H1 (cell line): ENCODE data around the gene RPA3. TPM values are rescaled to one million over a fixed set of nuclear protein-coding genes. Genes with fewer than 3 reads are reported as not detected.

Experiments
- CTCF ChIA-PET: fragments of 300-600 bp; sonication (Branson Sonifier 250); formaldehyde crosslinking; loops from one replicate; lab custom pipeline; 2021; ENCODE audit not compliant: partially characterized antibody; lab: Charles Lee
- POLR2A ChIA-PET: fragments of 300-600 bp; sonication (Branson Sonifier 250); formaldehyde crosslinking; loops from one replicate; lab custom pipeline; 2021; ENCODE audit warnings: inconsistent platforms; ENCODE audit not compliant: partially characterized antibody; lab: Charles Lee
- DNase-seq, 2 experiments: peaks; one replicate each; pipeline versions ENCODE4 v3.0.0 to v3.0.0-alpha.2; 2010 to 2022; ENCODE audit warnings: low spot score in 2 of 2, low read depth in 1 of 2, mixed read lengths in 1 of 2
- FAIRE-seq: peaks from 2 replicates; lab custom pipeline; 2011; peaks lifted over from hg19 to GRCh38; lab: Jason Lieb, UNC
- H2AFZ ChIP-seq: 2 replicates; pipeline ENCODE4 v1.8.1; 2012; ENCODE audit warnings: low read length, inconsistent platforms
- H2AK5ac ChIP-seq: 2 replicates; pipeline ENCODE4 v1.6.1; 2013; ENCODE audit warnings: low read depth, low read length
- H2BK120ac ChIP-seq: replicated peaks from 2 replicates; pipeline ENCODE3; 2013; ENCODE audit warnings: low read depth, low read length, inconsistent platforms
- H2BK12ac ChIP-seq: 2 replicates; pipeline ENCODE4 v1.6.1; 2013; ENCODE audit warnings: low read depth, low read length
- H2BK15ac ChIP-seq: 2 replicates; pipeline ENCODE4 v1.6.1; 2013; ENCODE audit warnings: low read length
- H2BK20ac ChIP-seq: 2 replicates; pipeline ENCODE4 v1.6.1; 2013; ENCODE audit warnings: low read length
- H2BK5ac ChIP-seq: 2 replicates; pipeline ENCODE4 v1.6.1; 2013; ENCODE audit warnings: low read depth, low read length
- H3K14ac ChIP-seq: 2 replicates; pipeline ENCODE4 v1.6.1; 2013; ENCODE audit warnings: inconsistent platforms; ENCODE audit not compliant: insufficient read length
- H3K18ac ChIP-seq: 2 replicates; pipeline ENCODE4 v1.6.1; 2013; ENCODE audit warnings: low read length; ENCODE audit errors: extremely low read depth
- H3K23ac ChIP-seq: 2 replicates; pipeline ENCODE4 v1.6.1; 2013; ENCODE audit warnings: inconsistent platforms; ENCODE audit not compliant: insufficient read length
- H3K23me2 ChIP-seq: 2 replicates; pipeline ENCODE4 v1.6.1; 2013; ENCODE audit warnings: low read depth, low read length
- H3K27ac ChIP-seq: 2 replicates; pipeline ENCODE4 v1.6.1; 2011; ENCODE audit warnings: low read depth, low read length, inconsistent platforms
- H3K27me3 ChIP-seq, 4 experiments: replicated peaks in 1 of 4; 1 replicate in 1 of 4; 2 replicates in 3 of 4; pipeline versions ENCODE4 v1.6.1 to v1.8.1; 2011 to 2013; ENCODE audit warnings: low read length in 3 of 4, mild to moderate bottlenecking in 3 of 4, inconsistent platforms in 2 of 4, mixed read lengths in 2 of 4, moderate library complexity in 1 of 4; ENCODE audit not compliant: control insufficient read depth in 3 of 4, insufficient read depth in 3 of 4; ENCODE audit errors: extremely low read depth in 1 of 4
- H3K36me3 ChIP-seq, 4 experiments: 2 replicates each; pipeline versions ENCODE4 v1.6.1 to v1.8.1; 2011 to 2013; ENCODE audit warnings: mild to moderate bottlenecking in 4 of 4, low read length in 3 of 4, moderate library complexity in 2 of 4, control low read depth in 1 of 4, inconsistent platforms in 1 of 4; ENCODE audit not compliant: insufficient read depth in 4 of 4, control insufficient read depth in 2 of 4
- H3K4ac ChIP-seq: replicated peaks from 2 replicates; pipeline ENCODE3; 2013; ENCODE audit warnings: low read length, low read depth, mixed read lengths, inconsistent platforms; ENCODE audit not compliant: insufficient read length
- H3K4me1 ChIP-seq, 4 experiments: replicated peaks in 1 of 4; 1 replicate in 1 of 4; 2 replicates in 3 of 4; pipeline versions ENCODE4 v1.6.1 to v1.8.1; 2011 to 2013; ENCODE audit warnings: low read length in 3 of 4, inconsistent platforms in 2 of 4, mixed read lengths in 1 of 4; ENCODE audit not compliant: insufficient read depth in 4 of 4, control insufficient read depth in 3 of 4
- H3K4me2 ChIP-seq, 2 experiments: 2 replicates each; pipeline versions ENCODE4 v1.6.1 to v1.8.1; 2011 to 2013; ENCODE audit warnings: low read depth in 2 of 2, low read length in 2 of 2, control low read depth in 1 of 2, inconsistent platforms in 1 of 2, mild to moderate bottlenecking in 1 of 2; ENCODE audit not compliant: insufficient read depth in 1 of 2
- H3K4me3 ChIP-seq, 4 experiments: fragments of 200-600, 300-600 bp in 1 of 4; sonication (generic), shearing (Covaris generic), sonication (Bioruptor Twin) in 1 of 4; 2 replicates each; pipeline versions ENCODE4 v1.5.1 to v1.8.1; 2011 to 2016; ENCODE audit warnings: low read length in 4 of 4, low read depth in 3 of 4, control low read depth in 2 of 4, inconsistent platforms in 2 of 4, mild to moderate bottlenecking in 2 of 4, mixed read lengths in 1 of 4, moderate library complexity in 1 of 4; ENCODE audit not compliant: insufficient read depth in 2 of 4; ENCODE audit errors: extremely low read depth in 1 of 4
- H3K56ac ChIP-seq: replicated peaks from 2 replicates; pipeline ENCODE3; 2013; ENCODE audit warnings: low read depth, mild to moderate bottlenecking, mixed read lengths, low read length, inconsistent platforms; ENCODE audit not compliant: insufficient read length
- H3K79me1 ChIP-seq: 2 replicates; pipeline ENCODE4 v1.6.1; 2013; ENCODE audit warnings: low read depth, low read length, control low read depth
- H3K79me2 ChIP-seq, 2 experiments: 2 replicates each; pipeline versions ENCODE4 v1.6.1 to v1.8.1; 2012 to 2013; ENCODE audit warnings: low read length in 2 of 2, mild to moderate bottlenecking in 2 of 2, inconsistent platforms in 1 of 2; ENCODE audit not compliant: insufficient read depth in 2 of 2, control insufficient read depth in 1 of 2
- H3K9ac ChIP-seq, 4 experiments: replicated peaks in 1 of 4; 1 replicate in 1 of 4; 2 replicates in 3 of 4; pipeline versions ENCODE4 v1.6.1 to v1.8.1; 2011 to 2013; ENCODE audit warnings: low read depth in 3 of 4, low read length in 3 of 4, control low read depth in 2 of 4, mild to moderate bottlenecking in 2 of 4, moderate library complexity in 2 of 4, inconsistent platforms in 1 of 4; ENCODE audit errors: extremely low read depth in 1 of 4
- H3K9me3 ChIP-seq, 2 experiments: 2 replicates each; pipeline versions ENCODE4 v1.6.1 to v1.8.1; 2012 to 2013; ENCODE audit warnings: mild to moderate bottlenecking in 2 of 2, moderate library complexity in 2 of 2, control low read depth in 1 of 2, inconsistent platforms in 1 of 2, low read depth in 1 of 2, low read length in 1 of 2, mixed read lengths in 1 of 2; ENCODE audit not compliant: insufficient read depth in 2 of 2
- H4K20me1 ChIP-seq, 2 experiments: replicated peaks in 1 of 2; 2 replicates each; pipeline versions ENCODE3 to v1.8.1; 2011 to 2013; ENCODE audit warnings: inconsistent platforms in 2 of 2, low read length in 2 of 2, mild to moderate bottlenecking in 1 of 2; ENCODE audit not compliant: insufficient read depth in 2 of 2, control insufficient read depth in 1 of 2
- H4K5ac ChIP-seq: 2 replicates; pipeline ENCODE4 v1.6.1; 2013; ENCODE audit warnings: low read length, low read depth, mixed read lengths, inconsistent platforms; ENCODE audit not compliant: insufficient read length
- H4K8ac ChIP-seq: 2 replicates; pipeline ENCODE4 v1.8.0; 2013; ENCODE audit warnings: mild to moderate bottlenecking, moderate library complexity, low read length, inconsistent platforms; ENCODE audit not compliant: insufficient read depth; ENCODE audit errors: extremely low read depth
- H4K91ac ChIP-seq: replicated peaks from 2 replicates; pipeline ENCODE3; 2013; ENCODE audit warnings: low read length, mixed read lengths, inconsistent platforms; ENCODE audit not compliant: insufficient read length
- GABPA ChIP-seq: IDR thresholded peaks from 2 replicates; pipeline ENCODE4 v1.6.1; 2011; ENCODE audit warnings: mild to moderate bottlenecking, low read length, moderate library complexity, borderline replicate concordance; ENCODE audit not compliant: insufficient read depth
- JUN ChIP-seq: IDR thresholded peaks from 2 replicates; pipeline ENCODE4 v1.6.1; 2011; ENCODE audit warnings: low read depth, mild to moderate bottlenecking, improper control_type of control experiment, low read length
- NANOG ChIP-seq: IDR thresholded peaks from 2 replicates; pipeline ENCODE4 v1.6.1; 2011; ENCODE audit warnings: low read length, low read depth, mild to moderate bottlenecking, inconsistent platforms; ENCODE audit not compliant: insufficient read depth, poor library complexity, severe bottlenecking
- PHF8 ChIP-seq: fragments of 200-600 bp; sonication (generic); conservative IDR thresholded peaks from 2 replicates; pipeline ENCODE4 v1.7.1; 2012; ENCODE audit warnings: low read depth, mild to moderate bottlenecking, inconsistent platforms, low read length, moderate library complexity
- SAP30 ChIP-seq: fragments of 300-600 bp; sonication (generic); IDR thresholded peaks from 2 replicates; pipeline ENCODE4 v1.7.1; 2012; ENCODE audit warnings: low read length, moderate library complexity, mild to moderate bottlenecking, inconsistent platforms; ENCODE audit not compliant: insufficient read depth, insufficient replicate concordance
- SIX5 ChIP-seq: IDR thresholded peaks from 2 replicates; pipeline ENCODE4 v1.6.1; 2011; ENCODE audit warnings: mild to moderate bottlenecking, low read depth, low read length
- SRF ChIP-seq: IDR thresholded peaks from 2 replicates; pipeline ENCODE4 v1.6.1; 2011; ENCODE audit warnings: mild to moderate bottlenecking, low read depth, low read length, moderate library complexity
- WGBS, 2 experiments: shearing (Covaris generic) in 1 of 2; methylation state at CpG; one replicate each; pipeline versions ENCODE4 v1.1.6 to v1.1.7; 2013 to 2015; ENCODE audit warnings: low lambda C conversion rate in 2 of 2, mixed read lengths in 2 of 2, inconsistent platforms in 1 of 2, low coverage in 1 of 2, missing lambda C conversion rate in 1 of 2; ENCODE audit not compliant: insufficient replicate concordance in 2 of 2, insufficient coverage in 1 of 2, insufficient read length in 1 of 2; ENCODE audit errors: extremely low coverage in 1 of 2, missing lambda C conversion rate in 1 of 2; 5-methylcytosine and 5-hydroxymethylcytosine counted together
- polyA plus RNA-seq, 7 experiments: library from polyadenylated mRNA; depleted of rRNA in 3 of 7; stranded (reverse) in 5 of 7; unstranded in 2 of 7; fragments of >200 nt in 5 of 7; fragments of 200-250 nt in 2 of 7; gene quantifications; 1 replicate in 5 of 7; 2 replicates in 1 of 7; 4 replicates in 1 of 7; pipeline versions ENCODE4 v1.2.1 to v1.2.3, GENCODE V29; 2011 to 2013; ENCODE audit warnings: missing spikeins in 2 of 7, mixed read lengths in 2 of 7
- total RNA-seq: library from RNA; stranded (reverse); fragmentation: NEBNext Ultra II Directional; extraction: Animal tissue kit (Norgen Biotek cat#: 25700); gene quantifications from 2 replicates; pipeline ENCODE4 v1.2.1, GENCODE V29; 2021

The RPA3 gene
- total and polyA plus RNA-seq, 2 of the 8 experiments (the other 6 are each of a cell fraction or from before 2014, with no cell fraction given), result 60.2 to 105 TPM

- no peak for FAIRE-seq
- CTCF ChIA-PET, result interaction anchor here (0.8 to 1.4 kb wide), 3 partner anchors 70 to 628 kb away, joined by 3 read pairs; no protein-coding TSS in a partner anchor
- TF ChIP-seq SIX5 (no peak), NANOG (no peak), PHF8 (no peak), SAP30 (no peak), JUN (no peak), GABPA (no peak), SRF (no peak)
These were observed 32.3 kb upstream of the RPA3 start for GRCh38 chr7:7750571-7751242.

More at GRCh38 chr7:7750571-7751242, 32.3 kb upstream of the RPA3 start:
- no peaks in the 10 kb centered on the region for H3K79me2 ChIP-seq
- H3K27me3 ChIP-seq, result no peaks in the 10 kb centered on the region
- H2BK120ac ChIP-seq, result no peak overlapping the region
- H4K91ac ChIP-seq, result no peak overlapping the region
- no peaks in the 10 kb centered on the region for H3K9me3 ChIP-seq
- H3K4me1 ChIP-seq, result peaks cover 0 to 4% (median 0%) of the 10 kb centered on the region in 4 experiments; a peak in 1 of 7 replicates
- no peaks in the 10 kb centered on the region for H3K79me1 ChIP-seq
- DNase-seq, result no peak
- H4K5ac ChIP-seq, result no peak overlapping the region
- no peaks in the 10 kb centered on the region for H3K36me3 ChIP-seq
- H2BK5ac ChIP-seq, result no peak overlapping the region
- no peak overlapping the region for H2BK15ac ChIP-seq
- H2AK5ac ChIP-seq, result no peak overlapping the region
- no peak overlapping the region for H4K8ac ChIP-seq
- 84% methylated on average over 2 of the region's 2 CpGs; no CpG with 5 or more reads in 1 of the 2 experiments for WGBS, 2 experiments
- H3K27ac ChIP-seq, result no peak overlapping the region
- POLR2A ChIA-PET, result interaction anchor here (1.1 kb wide), 1 partner anchor 11 kb away, joined by 3 read pairs; no protein-coding TSS in a partner anchor
- H4K20me1 ChIP-seq, result no peaks in the 10 kb centered on the region
- H3K4me3 ChIP-seq, result no peak overlapping the region
- no peak overlapping the region for H3K4me2 ChIP-seq
- H3K14ac ChIP-seq, result no peak overlapping the region
- H3K23me2 ChIP-seq, result no peaks in the 10 kb centered on the region
- H3K9ac ChIP-seq, result no peak overlapping the region
- H2AFZ ChIP-seq, result no peak overlapping the region
- H3K23ac ChIP-seq, result no peak overlapping the region
- no peak overlapping the region for H3K18ac ChIP-seq
- H2BK20ac ChIP-seq, result no peak overlapping the region
- H3K4ac ChIP-seq, result no peak overlapping the region
- no peak overlapping the region for H3K56ac ChIP-seq
- H2BK12ac ChIP-seq, result no peak overlapping the region
